OCI-LY7 (cell line): Measurements from ENCODE around the gene CD58. TPM values are rescaled to one million over a fixed set of nuclear protein-coding genes. Genes with fewer than 3 reads are reported as not detected.

Experiments used
- BruUV-seq: library from RNA; stranded (reverse); fragments of 400-500 nt; replicated peaks from 2 replicates; lab custom pipeline; 2021; lab: Mats Ljungman, UMichigan
- CTCF ChIA-PET: fragments of 300-600 bp; sonication (Branson Sonifier 250); formaldehyde crosslinking; loops from one replicate; lab custom pipeline; 2022; ENCODE audit warnings: antibody characterized with exemption; ENCODE audit not compliant: unreplicated experiment; lab: Charles Lee
- POLR2A ChIA-PET: fragments of 300-600 bp; sonication (Branson Sonifier 250); formaldehyde crosslinking; loops from one replicate; lab custom pipeline; 2022; ENCODE audit warnings: antibody characterized with exemption; lab: Charles Lee
- DNase-seq: peaks from one replicate; pipeline ENCODE4 v3.0.0-alpha.2; 2015; ENCODE audit warnings: low spot score
- H2AFZ ChIP-seq: fragments of 200-600 bp; sonication (generic), shearing (Covaris generic); 2 replicates; pipeline ENCODE4 v1.6.1; 2014; ENCODE audit warnings: mild to moderate bottlenecking, antibody characterized with exemption, low read length, moderate library complexity
- H3K27ac ChIP-seq: fragments of 200-600 bp; sonication (generic); 2 replicates; pipeline ENCODE4 v1.5.1; 2014; ENCODE audit warnings: mixed run types, low read depth, mild to moderate bottlenecking, moderate library complexity, low read length, inconsistent platforms; ENCODE audit not compliant: poor library complexity, severe bottlenecking
- H3K36me3 ChIP-seq: fragments of 200-600 bp; sonication (generic); 2 replicates; pipeline ENCODE4 v1.6.1; 2014; ENCODE audit warnings: mild to moderate bottlenecking, antibody characterized with exemption, low read length, moderate library complexity, mixed read lengths; ENCODE audit not compliant: insufficient read depth
- H3K4me1 ChIP-seq: fragments of 200-600 bp; sonication (generic); 2 replicates; pipeline ENCODE4 v1.5.1; 2014; ENCODE audit warnings: mild to moderate bottlenecking, low read length; ENCODE audit not compliant: insufficient read depth, poor library complexity, severe bottlenecking
- H3K4me2 ChIP-seq: fragments of 200-600 bp; sonication (generic); 2 replicates; pipeline ENCODE4 v1.6.1; 2014; ENCODE audit warnings: mild to moderate bottlenecking, low read length
- H3K4me3 ChIP-seq: fragments of 200-600 bp; sonication (generic); 2 replicates; pipeline ENCODE4 v1.5.1; 2014; ENCODE audit warnings: mild to moderate bottlenecking, low read depth, low read length; ENCODE audit not compliant: poor library complexity, severe bottlenecking
- H3K79me2 ChIP-seq: fragments of 200-600 bp; sonication (generic); 2 replicates; pipeline ENCODE4 v1.6.1; 2016; ENCODE audit warnings: low read depth, mild to moderate bottlenecking, low read length, moderate library complexity, mixed read lengths; ENCODE audit not compliant: insufficient read depth
- H3K9me2 ChIP-seq: fragments of 200-600 bp; sonication (generic); 2 replicates; pipeline ENCODE4 v1.6.1; 2016; ENCODE audit warnings: mild to moderate bottlenecking, low read length, mixed read lengths; ENCODE audit not compliant: insufficient read depth
- H3K9me3 ChIP-seq: fragments of 200-600 bp; sonication (generic); 2 replicates; pipeline ENCODE4 v1.6.1; 2014; ENCODE audit warnings: mild to moderate bottlenecking, mixed run types, low read length, mixed read lengths
- H4K20me1 ChIP-seq: fragments of 200-600 bp; sonication (generic); 2 replicates; pipeline ENCODE4 v1.6.1; 2014; ENCODE audit warnings: mild to moderate bottlenecking, antibody characterized with exemption, low read length, moderate library complexity, mixed read lengths; ENCODE audit not compliant: insufficient read depth
- CTCF ChIP-seq: fragments of 200-600 bp; sonication (generic); conservative IDR thresholded peaks from 2 replicates; pipeline ENCODE4 v1.5.1; 2014; ENCODE audit warnings: mild to moderate bottlenecking, antibody characterized with exemption, low read length, moderate library complexity, mixed read lengths
- EZH2phosphoT487 ChIP-seq: fragments of 200-600 bp; sonication (generic); IDR thresholded peaks from 2 replicates; pipeline ENCODE4 v1.6.1; 2018; ENCODE audit warnings: low read depth, borderline replicate concordance, mild to moderate bottlenecking, mixed run types, antibody characterized with exemption, low read length, moderate library complexity, mixed read lengths
- intact Hi-C: fragments of 100-400 bp; cut with micrococcal nuclease; formaldehyde crosslinking; loops from one replicate; pipeline ENCODE4 v1.10.0; 2022; ENCODE audit not compliant: unreplicated experiment
- total RNA-seq, 2 experiments: library from RNA; depleted of rRNA in 1 of 2; stranded (reverse); fragments of >200 nt in 1 of 2; shearing (Covaris generic) in 1 of 2; gene quantifications; 2 replicates each; pipeline ENCODE4 v1.2.3, GENCODE V29; 2014 to 2022

Gene CD58
- total RNA-seq, 2 experiments from 2014 or later: 3.3 TPM; not detected in 1

- Histone ChIP-seq H2AFZ (no peak overlapping the region), H3K79me2 (no peaks in the 10 kb centered on the region), H3K27ac (no peak overlapping the region), H4K20me1 (no peaks in the 10 kb centered on the region), H3K4me2 (no peak overlapping the region), H3K4me3 (no peak overlapping the region), H3K4me1 (no peaks in the 10 kb centered on the region), H3K36me3 (no peaks in the 10 kb centered on the region), H3K9me3 (no peaks in the 10 kb centered on the region), H3K9me2 (no peaks in the 10 kb centered on the region)
- ChIA-PET POLR2A (interaction anchor here (0.6 kb wide), 2 partner anchors 209 to 466 kb away, joined by 3 read pairs; no protein-coding TSS in a partner anchor), CTCF (interaction anchor here (1.5 kb wide), 1 partner anchor 354 kb away, joined by 4 read pairs; no protein-coding TSS in a partner anchor)
- DNase-seq: no peak
- no TSS peak for BruUV-seq
- TF ChIP-seq EZH2phosphoT487 (no peak), CTCF (no peak)
- intact Hi-C loops: no loop called here
These were observed 77.1 kb downstream of the CD58 start for GRCh38 chr1:116493484-116494352.

GRCh38 chr1:116493036-116493435, 77.8 kb downstream of the CD58 start:
- BruUV-seq: no TSS peak
- Histone ChIP-seq H3K36me3 (no peaks in the 10 kb centered on the region), H2AFZ (no peak overlapping the region), H3K27ac (no peak overlapping the region), H3K4me1 (no peaks in the 10 kb centered on the region), H3K4me2 (no peak overlapping the region), H4K20me1 (no peaks in the 10 kb centered on the region), H3K9me3 (no peaks in the 10 kb centered on the region), H3K9me2 (no peaks in the 10 kb centered on the region), H3K4me3 (no peak overlapping the region), H3K79me2 (no peaks in the 10 kb centered on the region)
- ChIA-PET CTCF (interaction anchor here (1.5 kb wide), 1 partner anchor 353 kb away, joined by 4 read pairs; no protein-coding TSS in a partner anchor), POLR2A (interaction anchor here (0.6 kb wide), 1 partner anchor 209 kb away, joined by 3 read pairs; no protein-coding TSS in a partner anchor)
- TF ChIP-seq EZH2phosphoT487 (no peak), CTCF (no peak)
- intact Hi-C loops: no loop called here
- no peak for DNase-seq
